ENCODE results near the gene RPTOR. TPM values are rescaled to one million over a fixed set of nuclear protein-coding genes. Genes with fewer than 3 reads are reported as not detected.
"Not testable (repeated sequence)": the region's sequence is repeated elsewhere in the genome, so short reads cannot be mapped to it uniquely, and the experiment has no call there.

Gene RPTOR
- total RNA-seq, 4 donors from 2014 or later: 23.6 to 37.0 (median 27.8) TPM

GRCh38 chr17:80529904-80530292, 14.7 kb upstream of the RPTOR start:
- DNase-seq (ENCODE audit: low spot score): no peak
- TF ChIP-seq CTCF (IDR thresholded peaks at IDR 0.05): no peak
- ATAC-seq (ENCODE audit: low FRiP score): no peak

- ATAC-seq (ENCODE audit: low FRiP score) (no peak), DNase-seq (ENCODE audit: low spot score) (no peak)
- TF ChIP-seq CTCF (IDR thresholded peaks at IDR 0.05): no peak
Measured at GRCh38 chr17:80531400-80531799, 13.2 kb upstream of the RPTOR start.

- DNase-seq (ENCODE audit: low spot score); ATAC-seq (ENCODE audit: low FRiP score): not testable (repeated sequence)
Measured at GRCh38 chr17:80537386-80537785, 7.3 kb upstream of the RPTOR start.

- no peak for ATAC-seq (ENCODE audit: low FRiP score)
- no peak for DNase-seq (ENCODE audit: low spot score)
- no peak for TF ChIP-seq CTCF (IDR thresholded peaks at IDR 0.05)
Measured at GRCh38 chr17:80538484-80538883, 6.2 kb upstream of the RPTOR start.

GRCh38 chr17:80539022-80539641, 5.5 kb upstream of the RPTOR start:
- TF ChIP-seq CTCF (IDR thresholded peaks at IDR 0.05): no peak

GRCh38 chr17:80545499-80545826, 825 bp downstream of the RPTOR start:
- DNase-seq (ENCODE audit: low spot score) (no peak), ATAC-seq (ENCODE audit: low FRiP score) (no peak)
- no peak for TF ChIP-seq CTCF (IDR thresholded peaks at IDR 0.05)

More at GRCh38 chr17:80539022-80539641, 5.5 kb upstream of the RPTOR start:
- no peak for ATAC-seq (ENCODE audit: low FRiP score)
- no peak for DNase-seq (ENCODE audit: low spot score)

GRCh38 chr17:80546267-80546666, 1.6 kb downstream of the RPTOR start:
- no peak for DNase-seq (ENCODE audit: low spot score)
- TF ChIP-seq CTCF (IDR thresholded peaks at IDR 0.05): no peak
- ATAC-seq (ENCODE audit: low FRiP score): no peak

- TF ChIP-seq CTCF (IDR thresholded peaks at IDR 0.05): no peak
- ATAC-seq (ENCODE audit: low FRiP score) (no peak), DNase-seq (ENCODE audit: low spot score) (no peak)
Measured at GRCh38 chr17:80552523-80552922, 7.9 kb downstream of the RPTOR start.
